Measurements from ENCODE around the gene TENM3. TPM values are rescaled to one million over a fixed set of nuclear protein-coding genes. Genes with fewer than 3 reads are reported as not detected.

TENM3 gene
- total RNA-seq, 4 donors from 2014 or later, result 0.69 to 8.2 (median 2.3) TPM

DNA sequence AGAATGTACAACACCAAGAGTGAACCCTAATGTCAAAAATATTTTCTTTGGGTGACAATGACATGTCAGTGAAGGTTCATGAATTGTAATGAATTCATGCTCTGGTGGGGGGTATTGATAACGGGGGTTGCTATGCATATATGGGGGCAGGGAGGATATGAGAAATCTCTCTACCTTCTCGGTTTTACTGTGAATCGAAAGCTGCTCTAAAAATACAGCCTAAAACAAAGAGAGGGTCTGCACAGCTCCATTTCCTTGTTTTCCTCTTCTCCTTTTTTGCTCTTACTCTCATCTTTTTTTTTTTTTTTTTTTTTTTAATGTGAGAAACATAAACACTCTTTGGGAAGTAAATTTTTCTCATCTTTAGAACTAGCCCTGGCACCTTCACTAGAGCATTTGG is 588.2 kb downstream of the TENM3 start:
- TF ChIP-seq, protein P1, sequence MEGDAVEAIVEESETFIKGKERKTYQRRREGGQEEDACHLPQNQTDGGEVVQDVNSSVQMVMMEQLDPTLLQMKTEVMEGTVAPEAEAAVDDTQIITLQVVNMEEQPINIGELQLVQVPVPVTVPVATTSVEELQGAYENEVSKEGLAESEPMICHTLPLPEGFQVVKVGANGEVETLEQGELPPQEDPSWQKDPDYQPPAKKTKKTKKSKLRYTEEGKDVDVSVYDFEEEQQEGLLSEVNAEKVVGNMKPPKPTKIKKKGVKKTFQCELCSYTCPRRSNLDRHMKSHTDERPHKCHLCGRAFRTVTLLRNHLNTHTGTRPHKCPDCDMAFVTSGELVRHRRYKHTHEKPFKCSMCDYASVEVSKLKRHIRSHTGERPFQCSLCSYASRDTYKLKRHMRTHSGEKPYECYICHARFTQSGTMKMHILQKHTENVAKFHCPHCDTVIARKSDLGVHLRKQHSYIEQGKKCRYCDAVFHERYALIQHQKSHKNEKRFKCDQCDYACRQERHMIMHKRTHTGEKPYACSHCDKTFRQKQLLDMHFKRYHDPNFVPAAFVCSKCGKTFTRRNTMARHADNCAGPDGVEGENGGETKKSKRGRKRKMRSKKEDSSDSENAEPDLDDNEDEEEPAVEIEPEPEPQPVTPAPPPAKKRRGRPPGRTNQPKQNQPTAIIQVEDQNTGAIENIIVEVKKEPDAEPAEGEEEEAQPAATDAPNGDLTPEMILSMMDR (IDR thresholded peaks at IDR 0.05), result no peak
- TF ChIP-seq POLR2A (IDR thresholded peaks at IDR 0.05), result no peak
- intact Hi-C loops (cut with DNase I; ENCODE audit: low total_unique reads), result no loop called here
- no peak overlapping the region for H3K4me3 ChIP-seq (ENCODE audit: low read depth, poor library complexity, severe bottlenecking)
- WGBS, 2 donors, result 81 to 84% methylated on average over 3 of the region's 3 CpGs
- DNase-seq (ENCODE audit: low spot score in 2 of 2), result no peak

DNA sequence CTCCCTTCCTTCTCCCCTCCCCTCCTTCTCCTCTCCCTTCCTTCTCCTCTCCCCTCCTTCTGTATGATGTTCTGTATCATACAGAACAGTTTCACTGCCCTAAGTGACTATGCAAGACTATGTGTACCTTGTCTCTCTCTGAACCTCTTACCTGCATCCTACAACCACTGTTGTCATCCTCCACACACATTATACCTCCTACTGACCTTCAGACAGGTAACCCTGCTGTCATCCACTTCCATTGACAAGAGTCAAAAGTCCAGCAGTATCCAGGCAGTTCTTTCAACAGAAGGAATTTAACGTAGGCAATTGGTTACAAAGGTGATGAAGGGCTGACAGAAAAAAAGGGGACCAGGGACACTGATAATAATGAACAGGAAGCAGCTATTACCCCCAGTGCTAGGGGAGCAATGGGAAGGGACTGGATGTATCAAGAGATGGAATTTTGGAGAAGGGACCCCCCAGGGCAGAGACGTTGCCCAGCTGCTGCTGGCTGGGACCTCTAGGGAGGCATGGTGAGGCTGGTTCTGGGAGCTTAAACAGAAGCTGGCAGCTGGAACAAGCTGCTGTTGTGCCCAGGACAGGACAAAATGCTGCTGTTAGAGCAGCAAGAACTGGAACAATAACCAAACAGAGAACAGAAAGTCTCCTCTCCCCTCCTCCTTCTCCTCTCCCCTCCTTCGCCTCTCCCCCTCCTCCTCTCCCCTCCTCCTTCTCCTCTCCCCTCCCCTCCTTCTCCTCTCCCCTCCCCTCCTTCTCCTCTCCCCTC is 589.3 kb downstream of the TENM3 start:
- DNase-seq (ENCODE audit: low spot score in 2 of 2), result no peak
- 68 to 75% methylated on average over 2 to 3 of the region's 3 CpGs for WGBS, 2 donors
- H3K4me3 ChIP-seq (ENCODE audit: low read depth, poor library complexity, severe bottlenecking), result no peak overlapping the region
- intact Hi-C loops (cut with DNase I; ENCODE audit: low total_unique reads), result no loop called here
- no peak for TF ChIP-seq POLR2A (IDR thresholded peaks at IDR 0.05)

DNA sequence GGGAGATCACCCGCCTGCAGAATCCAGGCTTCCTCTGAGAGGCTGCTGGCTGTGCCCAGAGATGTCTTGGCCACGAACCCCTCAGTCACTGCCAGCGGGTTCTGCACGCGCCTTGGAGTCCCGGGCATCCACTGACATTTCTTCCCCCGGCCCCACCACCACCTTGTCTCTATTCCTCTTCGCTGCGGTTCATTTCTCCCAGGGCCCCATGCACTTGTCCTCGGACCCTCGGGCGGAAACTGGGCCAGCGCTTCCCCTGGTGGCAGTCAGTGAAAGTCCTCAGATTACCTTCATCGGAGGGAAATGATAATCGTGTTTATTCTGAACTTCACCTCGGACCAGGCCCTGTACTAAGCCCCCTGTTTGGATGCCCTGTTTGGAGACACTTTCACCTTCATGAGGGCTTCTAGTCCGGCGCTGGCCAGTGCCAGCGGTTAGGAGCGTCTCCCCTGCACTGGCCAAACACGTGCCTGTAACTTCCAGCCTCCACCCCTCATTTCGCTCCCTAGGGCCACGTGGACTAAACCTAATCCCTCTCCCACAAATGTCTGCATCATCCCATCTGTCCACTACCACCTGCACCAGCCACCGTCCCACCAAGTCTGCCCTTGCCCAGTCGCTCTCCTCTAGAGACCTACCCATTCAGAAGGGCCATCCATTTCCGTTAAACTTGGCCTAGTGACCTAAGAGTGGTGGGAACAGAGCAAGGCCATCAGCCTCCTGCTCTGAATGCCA is 592.0 kb downstream of the TENM3 start:
- intact Hi-C loops (cut with DNase I; ENCODE audit: low total_unique reads), result no loop called here
- H3K4me3 ChIP-seq (ENCODE audit: low read depth, poor library complexity, severe bottlenecking), result no peak overlapping the region
- WGBS, 2 donors, result 81 to 82% methylated on average over 26 of the region's 26 CpGs
- DNase-seq (ENCODE audit: low spot score in 2 of 2), result no peak
- TF ChIP-seq, protein P1 (IDR thresholded peaks at IDR 0.05), result no peak
- no peak for TF ChIP-seq POLR2A (IDR thresholded peaks at IDR 0.05)

DNA sequence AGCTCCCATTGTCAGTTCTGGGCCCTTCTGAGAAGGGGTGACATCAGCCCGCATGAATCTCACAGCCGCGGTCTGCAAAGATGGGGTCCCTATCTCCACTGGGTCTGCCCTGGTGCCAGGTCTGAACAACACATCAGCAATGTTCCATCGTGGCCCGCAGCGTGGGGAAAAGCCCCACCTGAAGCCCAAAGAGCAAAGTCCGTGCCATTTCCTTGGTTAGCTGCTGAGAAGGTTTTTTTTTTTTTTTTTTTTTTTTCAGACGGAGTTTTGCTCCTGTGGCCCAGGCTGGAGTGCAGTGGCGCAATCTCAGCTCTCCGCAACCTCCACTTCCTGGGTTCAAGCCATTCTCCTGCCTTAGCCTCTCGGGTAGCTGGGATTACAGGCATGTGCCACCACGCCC is 594.6 kb downstream of the TENM3 start:
- no peak for DNase-seq (ENCODE audit: low spot score in 2 of 2)
- no peak overlapping the region for H3K4me3 ChIP-seq (ENCODE audit: low read depth, poor library complexity, severe bottlenecking)
- TF ChIP-seq, protein P1 (IDR thresholded peaks at IDR 0.05), result no peak
- TF ChIP-seq POLR2A (IDR thresholded peaks at IDR 0.05), result no peak
- WGBS, 2 donors, result 88 to 89% methylated on average over 11 to 12 of the region's 12 CpGs
- intact Hi-C loops (cut with DNase I; ENCODE audit: low total_unique reads), result no loop called here

DNA sequence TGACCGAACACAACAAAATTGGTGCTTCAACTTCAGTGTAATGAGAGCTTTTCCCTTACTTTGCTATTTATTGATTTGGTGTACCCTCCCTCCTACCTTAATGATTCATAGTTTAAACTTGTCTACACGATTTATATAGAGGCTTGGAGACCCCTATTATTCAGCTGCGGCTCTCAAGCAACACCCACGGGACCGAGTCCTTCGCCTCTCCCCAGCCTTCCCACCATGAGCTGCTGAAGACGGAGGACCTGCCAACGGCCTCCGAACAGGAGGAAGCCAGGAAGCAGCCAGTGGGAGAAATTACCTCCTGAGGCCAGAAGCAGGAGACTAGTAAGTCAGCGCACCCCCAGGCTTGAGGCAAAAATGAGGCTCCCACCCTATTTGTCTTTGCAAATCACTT is 595.3 kb downstream of the TENM3 start:
- no peak for DNase-seq (ENCODE audit: low spot score in 2 of 2)
- intact Hi-C loops (cut with DNase I; ENCODE audit: low total_unique reads), result no loop called here
- 79 to 82% methylated on average over 10 of the region's 10 CpGs for WGBS, 2 donors
- no peak overlapping the region for H3K4me3 ChIP-seq (ENCODE audit: low read depth, poor library complexity, severe bottlenecking)
- no peak for TF ChIP-seq POLR2A (IDR thresholded peaks at IDR 0.05)
- TF ChIP-seq, protein P1 (IDR thresholded peaks at IDR 0.05), result no peak

DNA sequence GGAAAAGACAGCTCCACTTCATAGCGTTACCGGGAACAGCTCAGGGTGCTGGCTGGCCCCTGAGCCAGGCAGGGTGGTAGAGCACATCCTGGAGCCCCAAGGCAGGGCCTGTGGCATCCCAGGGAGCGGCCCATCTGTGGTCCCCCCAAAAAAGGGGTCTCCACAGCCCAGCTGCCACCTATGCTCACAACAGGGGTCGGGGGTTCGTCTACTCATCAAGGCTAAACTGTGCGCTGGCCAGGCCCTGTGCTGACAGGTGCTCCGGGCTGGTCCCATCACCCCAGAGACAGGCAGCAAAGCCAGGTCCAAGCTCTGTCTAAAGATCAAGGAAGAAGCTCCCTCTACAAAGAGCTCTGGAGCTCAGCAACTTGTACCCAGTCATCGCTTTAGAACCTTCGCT is 596.1 kb downstream of the TENM3 start:
- no peak for TF ChIP-seq POLR2A (IDR thresholded peaks at IDR 0.05)
- TF ChIP-seq, protein P1 (IDR thresholded peaks at IDR 0.05), result no peak
- H3K4me3 ChIP-seq (ENCODE audit: low read depth, poor library complexity, severe bottlenecking), result no peak overlapping the region
- intact Hi-C loops (cut with DNase I; ENCODE audit: low total_unique reads), result no loop called here
- 95 to 96% methylated on average over 7 of the region's 9 CpGs for WGBS, 2 donors
- DNase-seq (ENCODE audit: low spot score in 2 of 2), result no peak

Measured in lower leg skin (tissue), 4 donors.